ENCODE measurements around the gene NCAPD2. TPM values are rescaled to one million over a fixed set of nuclear protein-coding genes. Genes with fewer than 3 reads are reported as not detected.
"Not testable (repeated sequence)": the region's sequence is repeated elsewhere in the genome, so short reads cannot be mapped to it uniquely, and the experiment has no call there.

Gene NCAPD2
- total and polyA plus RNA-seq, 2 of the 4 experiments (the other 2 are of a cell fraction), result 35.6 to 57.9 TPM

GRCh38 chr12:6466751-6467150 lies 27.2 kb upstream of the NCAPD2 start:
- CTCF ChIA-PET, result not testable (repeated sequence)

GRCh38 chr12:6467571-6468282 lies 26.2 kb upstream of the NCAPD2 start:
- H3K9ac ChIP-seq (ENCODE audit: low read depth, low read length); H3K23ac ChIP-seq (ENCODE audit: low read depth, low read length); H3K4me2 ChIP-seq (ENCODE audit: low read depth, low read length); H2AFZ ChIP-seq (replicated peaks; ENCODE audit: low read length, poor library complexity); H4K5ac ChIP-seq (ENCODE audit: low read depth, low read length); ATAC-seq (ENCODE audit: low read depth); dilution Hi-C loops (cut with HindIII; ENCODE audit: low sequenced_read_pairs, unreplicated experiment); H3K56ac ChIP-seq (ENCODE audit: extremely low read depth, insufficient read depth, low read length); H3K14ac ChIP-seq (replicated peaks; ENCODE audit: low read depth, low read length); H3K27ac ChIP-seq (ENCODE audit: insufficient read depth, low read length); H4K8ac ChIP-seq (ENCODE audit: low read depth in 2 of 2, low read length in 2 of 2); H3K18ac ChIP-seq (ENCODE audit: low read depth, low read length); H3K9me1 ChIP-seq (ENCODE audit: insufficient read depth, low read length); H2BK15ac ChIP-seq (ENCODE audit: low read depth, low read length); BruUV-seq (replicated peaks); H2BK20ac ChIP-seq (ENCODE audit: low read depth, low read length); H3K4me1 ChIP-seq (ENCODE audit: control insufficient read depth, insufficient read depth, low read length); H4K91ac ChIP-seq (ENCODE audit: insufficient read depth, low read depth, low read length); H2AK5ac ChIP-seq (ENCODE audit: low read depth, low read length); H3K4me3 ChIP-seq (ENCODE audit: insufficient read depth, low read depth, low read length); H3K9me3 ChIP-seq (ENCODE audit: control insufficient read depth, insufficient read depth, low read length); DNase-seq; H3K27me3 ChIP-seq (ENCODE audit: control insufficient read depth, insufficient read depth, low read length); H2AK9ac ChIP-seq (replicated peaks; ENCODE audit: low read depth, low read length, poor library complexity); H3K4ac ChIP-seq (ENCODE audit: low read depth, low read length); H2BK5ac ChIP-seq (ENCODE audit: low read depth, low read length, poor library complexity, severe bottlenecking); H2BK120ac ChIP-seq (ENCODE audit: low read depth, low read length): not testable (repeated sequence)
- Histone ChIP-seq H4K20me1 (ENCODE audit: insufficient read depth, low read length) (peaks cover 17% of the 10 kb centered on the region), H3K36me3 (ENCODE audit: control insufficient read depth, insufficient read depth, low read length) (peaks cover 27% of the 10 kb centered on the region), H3K79me1 (ENCODE audit: low read depth in 1 of 2, low read length in 2 of 2) (peaks cover 16 to 45% of the 10 kb centered on the region in 2 experiments)
- in situ Hi-C loops (cut with MboI; ENCODE audit: low sequenced_read_pairs), result loop anchor here (25.0 kb wide), 1 partner anchor 280 kb away; no protein-coding TSS in a partner anchor
- intact Hi-C loops (cut with micrococcal nuclease), result loop anchor here (5.0 kb wide), 1 partner anchor 270 kb away; no protein-coding TSS in a partner anchor
- POLR2A ChIA-PET (ENCODE audit: unreplicated experiment), result interaction anchor here (0.6 to 1.0 kb wide), 2 partner anchors 68 to 133 kb away, joined by 3 to 4 read pairs; no protein-coding TSS in a partner anchor
- 100% methylated on average over 3 of the region's 9 CpGs; no CpG with 5 or more reads in 1 of the 2 experiments for WGBS, 2 experiments (ENCODE audit: extremely low coverage in 2 of 2, insufficient read length in 1 of 2)
- CTCF ChIA-PET, result interaction anchor here (0.6 kb wide), 1 partner anchor 32 kb away, joined by 3 read pairs; no protein-coding TSS in a partner anchor

More at GRCh38 chr12:6466751-6467150, 27.2 kb upstream of the NCAPD2 start:
- H2AK9ac ChIP-seq (replicated peaks; ENCODE audit: low read depth, low read length, poor library complexity); H2BK120ac ChIP-seq (ENCODE audit: low read depth, low read length); POLR2A ChIA-PET (ENCODE audit: unreplicated experiment); H4K5ac ChIP-seq (ENCODE audit: low read depth, low read length); H2AFZ ChIP-seq (replicated peaks; ENCODE audit: low read length, poor library complexity); H2BK5ac ChIP-seq (ENCODE audit: low read depth, low read length, poor library complexity, severe bottlenecking); H3K27me3 ChIP-seq (ENCODE audit: control insufficient read depth, insufficient read depth, low read length); BruUV-seq (replicated peaks); H3K27ac ChIP-seq (ENCODE audit: insufficient read depth, low read length); H3K56ac ChIP-seq (ENCODE audit: extremely low read depth, insufficient read depth, low read length); H3K9me3 ChIP-seq (ENCODE audit: control insufficient read depth, insufficient read depth, low read length); H3K14ac ChIP-seq (replicated peaks; ENCODE audit: low read depth, low read length); dilution Hi-C loops (cut with HindIII; ENCODE audit: low sequenced_read_pairs, unreplicated experiment); H3K9ac ChIP-seq (ENCODE audit: low read depth, low read length); H3K4me1 ChIP-seq (ENCODE audit: control insufficient read depth, insufficient read depth, low read length); H3K4ac ChIP-seq (ENCODE audit: low read depth, low read length); DNase-seq; H2BK15ac ChIP-seq (ENCODE audit: low read depth, low read length); H2AK5ac ChIP-seq (ENCODE audit: low read depth, low read length); ATAC-seq (ENCODE audit: low read depth); H4K8ac ChIP-seq (ENCODE audit: low read depth in 2 of 2, low read length in 2 of 2); H3K4me3 ChIP-seq (ENCODE audit: insufficient read depth, low read depth, low read length); H3K4me2 ChIP-seq (ENCODE audit: low read depth, low read length); H3K18ac ChIP-seq (ENCODE audit: low read depth, low read length); H4K91ac ChIP-seq (ENCODE audit: insufficient read depth, low read depth, low read length); H2BK20ac ChIP-seq (ENCODE audit: low read depth, low read length); H3K23ac ChIP-seq (ENCODE audit: low read depth, low read length); H3K9me1 ChIP-seq (ENCODE audit: insufficient read depth, low read length): not testable (repeated sequence)
- no CpG with 5 or more reads among the region's 4 CpGs for WGBS, 2 experiments (ENCODE audit: extremely low coverage in 2 of 2, insufficient read length in 1 of 2)
- intact Hi-C loops (cut with micrococcal nuclease) (loop anchor here (5.0 kb wide), 1 partner anchor 269 kb away; no protein-coding TSS in a partner anchor), in situ Hi-C loops (cut with MboI; ENCODE audit: low sequenced_read_pairs) (loop anchor here (25.0 kb wide), 1 partner anchor 279 kb away; no protein-coding TSS in a partner anchor)
- Histone ChIP-seq H3K79me1 (ENCODE audit: low read depth in 1 of 2, low read length in 2 of 2) (peaks cover 16 to 45% of the 10 kb centered on the region in 2 experiments), H3K36me3 (ENCODE audit: control insufficient read depth, insufficient read depth, low read length) (peaks cover 37% of the 10 kb centered on the region), H4K20me1 (ENCODE audit: insufficient read depth, low read length) (peaks cover 17% of the 10 kb centered on the region)
